Raji (cell line): ENCODE data around the gene DNAH14.

Experiments
- POLR2A ChIP-seq: IDR thresholded peaks from 2 replicates; pipeline ENCODE4 v1.6.1; 2011; ENCODE audit warnings: low read depth, low read length, control low read depth; ENCODE audit not compliant: insufficient read depth

Gene DNAH14

GRCh38 chr1:225318706-225319575, 389.5 kb downstream of the DNAH14 start:
- TF ChIP-seq POLR2A = no peak

- no peak for TF ChIP-seq POLR2A
These were observed 390.4 kb downstream of the DNAH14 start for GRCh38 chr1:225319871-225320270.

GRCh38 chr1:225321784-225322183, 392.3 kb downstream of the DNAH14 start:
- no peak for TF ChIP-seq POLR2A

- no peak for TF ChIP-seq POLR2A
These were observed 399.6 kb downstream of the DNAH14 start for GRCh38 chr1:225329041-225329440.

- no peak for TF ChIP-seq POLR2A
These were observed 403.2 kb downstream of the DNAH14 start for GRCh38 chr1:225332686-225333085.

GRCh38 chr1:225338545-225338944, 409.1 kb downstream of the DNAH14 start:
- TF ChIP-seq POLR2A = no peak

- TF ChIP-seq POLR2A = no peak
These were observed 412.2 kb downstream of the DNAH14 start for GRCh38 chr1:225341642-225342041.

GRCh38 chr1:225342695-225343094, 413.2 kb downstream of the DNAH14 start:
- no peak for TF ChIP-seq POLR2A

GRCh38 chr1:225343618-225344017, 414.1 kb downstream of the DNAH14 start:
- no peak for TF ChIP-seq POLR2A

- TF ChIP-seq POLR2A = no peak
These were observed 417.7 kb downstream of the DNAH14 start for GRCh38 chr1:225347123-225347683.

- no peak for TF ChIP-seq POLR2A
These were observed 418.9 kb downstream of the DNAH14 start for GRCh38 chr1:225348400-225348799.

GRCh38 chr1:225349826-225350225, 420.4 kb downstream of the DNAH14 start:
- no peak for TF ChIP-seq POLR2A

- no peak for TF ChIP-seq POLR2A
These were observed 421.4 kb downstream of the DNAH14 start for GRCh38 chr1:225350872-225351271.

GRCh38 chr1:225354906-225355305, 425.4 kb downstream of the DNAH14 start:
- no peak for TF ChIP-seq POLR2A

- no peak for TF ChIP-seq POLR2A
These were observed 426.4 kb downstream of the DNAH14 start for GRCh38 chr1:225355863-225356262.

- TF ChIP-seq POLR2A = no peak
These were observed 430.6 kb downstream of the DNAH14 start for GRCh38 chr1:225360119-225360518.
